ENCODE measurements around the gene ITCH.
"Not testable (repeated sequence)": the region's sequence is repeated elsewhere in the genome, so short reads cannot be mapped to it uniquely, and the experiment has no call there.

ITCH gene

DNA sequence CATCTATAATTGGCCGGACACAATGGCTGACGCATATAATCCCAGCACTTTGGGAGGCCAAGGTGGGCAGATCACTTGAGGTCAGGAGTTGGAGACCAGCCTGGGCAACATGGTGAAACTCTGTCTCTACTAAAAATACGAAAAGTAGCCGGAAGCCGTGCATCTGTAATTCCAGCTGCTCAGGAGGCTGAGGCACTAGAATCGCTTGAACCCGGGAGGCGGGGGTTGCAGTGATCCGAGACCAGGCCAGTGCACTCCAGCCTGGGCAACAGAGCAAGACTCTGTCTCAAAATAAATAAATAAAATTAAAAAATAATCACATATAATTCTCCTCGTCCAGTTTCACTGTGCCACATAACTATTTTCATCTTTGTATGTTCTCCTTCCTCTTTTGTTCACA is 156.8 kb downstream of the ITCH start:
- H3K27me3 ChIP-seq (ENCODE audit: control insufficient read depth in 3 of 3, insufficient read depth in 3 of 3, low read depth in 1 of 3, low read length in 3 of 3); H2BK15ac ChIP-seq (ENCODE audit: low read length); H3K79me1 ChIP-seq (ENCODE audit: low read depth, low read length); DNase-seq (ENCODE audit: low spot score); H3K27ac ChIP-seq (replicated peaks; ENCODE audit: low read length); H4K8ac ChIP-seq (ENCODE audit: low read depth, low read length); H3K9ac ChIP-seq (ENCODE audit: low read depth, low read length, poor library complexity); H3K18ac ChIP-seq (ENCODE audit: low read length); H2AK5ac ChIP-seq (ENCODE audit: low read depth, low read length); H3K9me3 ChIP-seq (replicated peaks in 1 of 2; ENCODE audit: control insufficient read depth in 2 of 2, insufficient read depth in 1 of 2, low read depth in 1 of 2, low read length in 2 of 2); H2BK120ac ChIP-seq (ENCODE audit: low read depth, low read length); H3K23ac ChIP-seq (ENCODE audit: low read depth, low read length, poor library complexity); H3K4me3 ChIP-seq (ENCODE audit: low read length in 2 of 2); H2BK12ac ChIP-seq (ENCODE audit: low read length); H3K4me1 ChIP-seq (ENCODE audit: control insufficient read depth in 2 of 2, insufficient read depth in 1 of 2, low read depth in 1 of 2, low read length in 2 of 2); H3K4me2 ChIP-seq (ENCODE audit: insufficient read depth, low read length, poor library complexity, severe bottlenecking); H2AFZ ChIP-seq (ENCODE audit: low read length); H3K14ac ChIP-seq (ENCODE audit: low read length); H3K4ac ChIP-seq (ENCODE audit: low read length); H4K91ac ChIP-seq (ENCODE audit: low read depth, low read length, poor library complexity); H2BK5ac ChIP-seq (ENCODE audit: low read length): not testable (repeated sequence)
- WGBS, 2 donors (ENCODE audit: extremely low coverage in 2 of 2, insufficient read length in 2 of 2, insufficient replicate concordance in 1 of 2), result 100% methylated on average over 1 of the region's 10 CpGs; no CpG with 5 or more reads in 1 of the 2 donors
- H3K36me3 ChIP-seq (replicated peaks in 1 of 2; ENCODE audit: control insufficient read depth in 2 of 2, insufficient read depth in 2 of 2, low read length in 2 of 2), result peaks cover 2 to 52% of the 10 kb centered on the region in 2 donors

GRCh38 chr20:34522969-34523871 is 160.1 kb downstream of the ITCH start:
- Histone ChIP-seq H2BK5ac (ENCODE audit: low read length) (no peak overlapping the region), H2BK120ac (ENCODE audit: low read depth, low read length) (no peak overlapping the region), H2BK12ac (ENCODE audit: low read length) (no peak overlapping the region), H3K4me2 (ENCODE audit: insufficient read depth, low read length, poor library complexity, severe bottlenecking) (no peak overlapping the region), H3K4ac (ENCODE audit: low read length) (no peak overlapping the region), H3K23ac (ENCODE audit: low read depth, low read length, poor library complexity) (no peak overlapping the region), H3K9ac (ENCODE audit: low read depth, low read length, poor library complexity) (no peak overlapping the region), H2AK5ac (ENCODE audit: low read depth, low read length) (no peak overlapping the region), H3K18ac (ENCODE audit: low read length) (no peak overlapping the region), H4K8ac (ENCODE audit: low read depth, low read length) (no peak overlapping the region), H3K79me1 (ENCODE audit: low read depth, low read length) (peaks cover 9% of the 10 kb centered on the region), H3K27ac (replicated peaks; ENCODE audit: low read length) (no peak overlapping the region), H3K27me3 (ENCODE audit: control insufficient read depth in 3 of 3, insufficient read depth in 3 of 3, low read depth in 1 of 3, low read length in 3 of 3) (no peaks in the 10 kb centered on the region), H3K36me3 (replicated peaks in 1 of 2; ENCODE audit: control insufficient read depth in 2 of 2, insufficient read depth in 2 of 2, low read length in 2 of 2) (peaks cover 16 to 78% of the 10 kb centered on the region in 2 donors), H3K4me1 (ENCODE audit: control insufficient read depth in 2 of 2, insufficient read depth in 1 of 2, low read depth in 1 of 2, low read length in 2 of 2) (no peaks in the 10 kb centered on the region), H2BK15ac (ENCODE audit: low read length) (no peak overlapping the region), H3K4me3 (ENCODE audit: low read length in 2 of 2) (no peak overlapping the region), H3K9me3 (replicated peaks in 1 of 2; ENCODE audit: control insufficient read depth in 2 of 2, insufficient read depth in 1 of 2, low read depth in 1 of 2, low read length in 2 of 2) (no peaks in the 10 kb centered on the region), H3K14ac (ENCODE audit: low read length) (no peak overlapping the region), H2AFZ (ENCODE audit: low read length) (no peak overlapping the region), H4K91ac (ENCODE audit: low read depth, low read length, poor library complexity) (no peak overlapping the region)
- no peak for DNase-seq (ENCODE audit: low spot score)
- WGBS, 2 donors (ENCODE audit: extremely low coverage in 2 of 2, insufficient read length in 2 of 2, insufficient replicate concordance in 1 of 2), result no CpG with 5 or more reads among the region's 17 CpGs

DNA sequence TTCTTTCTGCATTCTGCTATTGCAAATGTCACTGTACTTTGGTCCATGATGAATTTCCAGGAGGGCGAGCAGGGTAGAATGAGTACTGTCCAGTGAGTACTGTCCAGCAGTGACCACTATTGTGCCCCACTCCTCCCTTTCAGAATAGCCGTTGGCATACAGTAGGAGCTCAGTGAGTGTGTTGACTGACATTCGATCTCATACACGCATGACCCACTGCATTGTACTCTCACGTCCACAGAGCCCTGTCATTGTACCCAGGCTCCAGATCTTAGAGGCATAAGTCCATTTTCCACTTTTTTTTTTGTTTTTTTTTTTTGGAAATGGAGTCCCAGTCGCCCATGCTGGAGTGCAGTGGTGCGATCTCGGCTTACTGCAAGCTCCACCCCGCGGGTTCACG is 161.4 kb downstream of the ITCH start:
- no peak for DNase-seq (ENCODE audit: low spot score)
- H3K4me2 ChIP-seq (ENCODE audit: insufficient read depth, low read length, poor library complexity, severe bottlenecking), result no peak overlapping the region
- no peak overlapping the region for H2BK15ac ChIP-seq (ENCODE audit: low read length)
- no peak overlapping the region for H2BK120ac ChIP-seq (ENCODE audit: low read depth, low read length)
- H3K27me3 ChIP-seq (ENCODE audit: control insufficient read depth in 3 of 3, insufficient read depth in 3 of 3, low read depth in 1 of 3, low read length in 3 of 3), result no peaks in the 10 kb centered on the region
- no peak overlapping the region for H4K8ac ChIP-seq (ENCODE audit: low read depth, low read length)
- no peak overlapping the region for H2BK12ac ChIP-seq (ENCODE audit: low read length)
- no peak overlapping the region for H3K23ac ChIP-seq (ENCODE audit: low read depth, low read length, poor library complexity)
- H3K79me1 ChIP-seq (ENCODE audit: low read depth, low read length), result peaks cover 9% of the 10 kb centered on the region
- no peak overlapping the region for H3K18ac ChIP-seq (ENCODE audit: low read length)
- no peak overlapping the region for H2AFZ ChIP-seq (ENCODE audit: low read length)
- no peaks in the 10 kb centered on the region for H3K9me3 ChIP-seq (replicated peaks in 1 of 2; ENCODE audit: control insufficient read depth in 2 of 2, insufficient read depth in 1 of 2, low read depth in 1 of 2, low read length in 2 of 2)
- no peak overlapping the region for H3K9ac ChIP-seq (ENCODE audit: low read depth, low read length, poor library complexity)
- no peak overlapping the region for H2AK5ac ChIP-seq (ENCODE audit: low read depth, low read length)
- no peaks in the 10 kb centered on the region for H3K4me1 ChIP-seq (ENCODE audit: control insufficient read depth in 2 of 2, insufficient read depth in 1 of 2, low read depth in 1 of 2, low read length in 2 of 2)
- no peak overlapping the region for H3K4me3 ChIP-seq (ENCODE audit: low read length in 2 of 2)
- no peak overlapping the region for H3K27ac ChIP-seq (replicated peaks; ENCODE audit: low read length)
- no peak overlapping the region for H2BK5ac ChIP-seq (ENCODE audit: low read length)
- H3K14ac ChIP-seq (ENCODE audit: low read length), result no peak overlapping the region
- WGBS, 2 donors (ENCODE audit: extremely low coverage in 2 of 2, insufficient read length in 2 of 2, insufficient replicate concordance in 1 of 2), result no CpG with 5 or more reads among the region's 11 CpGs
- H3K4ac ChIP-seq (ENCODE audit: low read length), result no peak overlapping the region
- H3K36me3 ChIP-seq (replicated peaks in 1 of 2; ENCODE audit: control insufficient read depth in 2 of 2, insufficient read depth in 2 of 2, low read length in 2 of 2), result peaks cover 21 to 79% of the 10 kb centered on the region in 2 donors
- no peak overlapping the region for H4K91ac ChIP-seq (ENCODE audit: low read depth, low read length, poor library complexity)

- Histone ChIP-seq H2BK15ac (ENCODE audit: low read length) (no peak overlapping the region), H2BK5ac (ENCODE audit: low read length) (no peak overlapping the region), H3K79me1 (ENCODE audit: low read depth, low read length) (peaks cover 9% of the 10 kb centered on the region), H2BK120ac (ENCODE audit: low read depth, low read length) (no peak overlapping the region), H4K91ac (ENCODE audit: low read depth, low read length, poor library complexity) (no peak overlapping the region), H3K27me3 (ENCODE audit: control insufficient read depth in 3 of 3, insufficient read depth in 3 of 3, low read depth in 1 of 3, low read length in 3 of 3) (no peaks in the 10 kb centered on the region), H2AK5ac (ENCODE audit: low read depth, low read length) (no peak overlapping the region), H3K23ac (ENCODE audit: low read depth, low read length, poor library complexity) (no peak overlapping the region), H3K36me3 (replicated peaks in 1 of 2; ENCODE audit: control insufficient read depth in 2 of 2, insufficient read depth in 2 of 2, low read length in 2 of 2) (peaks cover 24 to 79% of the 10 kb centered on the region in 2 donors), H3K27ac (replicated peaks; ENCODE audit: low read length) (no peak overlapping the region), H3K4ac (ENCODE audit: low read length) (no peak overlapping the region), H2AFZ (ENCODE audit: low read length) (no peak overlapping the region), H2BK12ac (ENCODE audit: low read length) (no peak overlapping the region), H3K14ac (ENCODE audit: low read length) (no peak overlapping the region), H4K8ac (ENCODE audit: low read depth, low read length) (no peak overlapping the region), H3K4me1 (ENCODE audit: control insufficient read depth in 2 of 2, insufficient read depth in 1 of 2, low read depth in 1 of 2, low read length in 2 of 2) (no peaks in the 10 kb centered on the region), H3K4me2 (ENCODE audit: insufficient read depth, low read length, poor library complexity, severe bottlenecking) (no peak overlapping the region), H3K18ac (ENCODE audit: low read length) (no peak overlapping the region), H3K9me3 (replicated peaks in 1 of 2; ENCODE audit: control insufficient read depth in 2 of 2, insufficient read depth in 1 of 2, low read depth in 1 of 2, low read length in 2 of 2) (no peaks in the 10 kb centered on the region), H3K9ac (ENCODE audit: low read depth, low read length, poor library complexity) (no peak overlapping the region), H3K4me3 (ENCODE audit: low read length in 2 of 2) (no peak overlapping the region)
- no CpG with 5 or more reads among the region's 7 CpGs for WGBS, 2 donors (ENCODE audit: extremely low coverage in 2 of 2, insufficient read length in 2 of 2, insufficient replicate concordance in 1 of 2)
- DNase-seq (ENCODE audit: low spot score), result no peak
Measured at GRCh38 chr20:34525342-34525708, 162.3 kb downstream of the ITCH start.
